Stomach (tissue), 4 donors: ENCODE data around the gene STYXL2.

Experiments
- EP300 ChIP-seq: sonication (generic); formaldehyde crosslinking; IDR thresholded peaks from one replicate; pipeline ENCODE4 v1.6.1; 2017; ENCODE audit warnings: antibody characterized with exemption
- POLR2A ChIP-seq, 4 donors: fragments of 450-650 bp; IDR thresholded peaks; one replicate each; pipeline ENCODE4 v1.6.1; 2016; ENCODE audit warnings: antibody characterized with exemption in 4 of 4, control low read depth in 2 of 4, mild to moderate bottlenecking in 1 of 4, moderate library complexity in 1 of 4
- POLR2AphosphoS5 ChIP-seq, 3 donors: sonication (generic); formaldehyde crosslinking; IDR thresholded peaks; one replicate each; pipeline ENCODE4 v1.6.1; 2016; ENCODE audit warnings: antibody characterized with exemption in 3 of 3
- TF ChIP-seq, protein P1 (sequence below), 7 experiments: fragments of 450-650 bp in 4 of 7; fragments of 200-600 bp in 3 of 7; sonication (generic) in 3 of 7; IDR thresholded peaks; one replicate each; pipeline ENCODE4 v1.5.1; 2016 to 2019; ENCODE audit warnings: antibody characterized with exemption in 7 of 7, control low read depth in 2 of 7, mild to moderate bottlenecking in 1 of 7

DNA sequence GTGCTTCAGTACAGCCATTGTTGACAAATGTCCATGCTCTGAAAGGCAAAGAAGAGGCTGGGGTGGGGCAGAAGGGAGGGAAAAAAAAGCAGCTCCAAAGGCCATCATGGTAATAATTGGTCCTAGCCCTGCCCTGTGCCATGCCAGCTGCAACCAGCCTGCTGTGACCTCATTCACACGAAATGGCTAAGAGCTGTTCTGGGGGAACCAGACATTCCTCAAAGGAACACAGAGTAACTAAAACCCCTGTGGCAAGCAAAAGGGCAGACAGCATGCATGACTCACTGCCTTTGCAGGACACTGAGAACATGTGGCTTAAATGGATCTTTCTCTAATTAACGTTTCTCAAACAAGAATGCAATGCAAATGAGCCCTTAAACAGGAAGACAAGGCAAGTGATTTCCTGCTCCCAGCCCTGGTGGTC is 42.3 kb downstream of the STYXL2 start:
- TF ChIP-seq POLR2AphosphoS5 (IDR thresholded peaks at IDR 0.05) (no peak), EP300 (no peak), POLR2A (IDR thresholded peaks at IDR 0.05) (no peak)
- TF ChIP-seq, protein P1, sequence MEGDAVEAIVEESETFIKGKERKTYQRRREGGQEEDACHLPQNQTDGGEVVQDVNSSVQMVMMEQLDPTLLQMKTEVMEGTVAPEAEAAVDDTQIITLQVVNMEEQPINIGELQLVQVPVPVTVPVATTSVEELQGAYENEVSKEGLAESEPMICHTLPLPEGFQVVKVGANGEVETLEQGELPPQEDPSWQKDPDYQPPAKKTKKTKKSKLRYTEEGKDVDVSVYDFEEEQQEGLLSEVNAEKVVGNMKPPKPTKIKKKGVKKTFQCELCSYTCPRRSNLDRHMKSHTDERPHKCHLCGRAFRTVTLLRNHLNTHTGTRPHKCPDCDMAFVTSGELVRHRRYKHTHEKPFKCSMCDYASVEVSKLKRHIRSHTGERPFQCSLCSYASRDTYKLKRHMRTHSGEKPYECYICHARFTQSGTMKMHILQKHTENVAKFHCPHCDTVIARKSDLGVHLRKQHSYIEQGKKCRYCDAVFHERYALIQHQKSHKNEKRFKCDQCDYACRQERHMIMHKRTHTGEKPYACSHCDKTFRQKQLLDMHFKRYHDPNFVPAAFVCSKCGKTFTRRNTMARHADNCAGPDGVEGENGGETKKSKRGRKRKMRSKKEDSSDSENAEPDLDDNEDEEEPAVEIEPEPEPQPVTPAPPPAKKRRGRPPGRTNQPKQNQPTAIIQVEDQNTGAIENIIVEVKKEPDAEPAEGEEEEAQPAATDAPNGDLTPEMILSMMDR (IDR thresholded peaks at IDR 0.05), result no peak
